Chondrocyte (in vitro differentiated cells): Measurements from ENCODE around the gene CFAP77. TPM values are rescaled to one million over a fixed set of nuclear protein-coding genes. Genes with fewer than 3 reads are reported as not detected.

Source experiments
- DNase-seq: peaks from one replicate; pipeline ENCODE4 v3.0.0; 2021; ENCODE audit warnings: mixed read lengths, low spot score
- H3K27ac Mint-ChIP-seq: one replicate; pipeline ENCODE4 v1.8.0; 2021; ENCODE audit warnings: mild to moderate bottlenecking, moderate library complexity, mixed read lengths; ENCODE audit not compliant: unreplicated experiment
- H3K27me3 Mint-ChIP-seq: 2 replicates; pipeline ENCODE4 v1.8.0; 2021; ENCODE audit warnings: low read depth, mixed read lengths
- H3K36me3 Mint-ChIP-seq: 2 replicates; pipeline ENCODE4 v1.8.0; 2021; ENCODE audit warnings: low read depth, mixed read lengths
- H3K4me1 Mint-ChIP-seq: 2 replicates; pipeline ENCODE4 v1.8.0; 2021; ENCODE audit warnings: low read depth, mild to moderate bottlenecking, mixed read lengths
- H3K4me3 Mint-ChIP-seq: one replicate; pipeline ENCODE4 v1.8.0; 2021; ENCODE audit warnings: mild to moderate bottlenecking, moderate library complexity, mixed read lengths; ENCODE audit not compliant: unreplicated experiment
- H3K9me3 Mint-ChIP-seq: 2 replicates; pipeline ENCODE4 v1.8.0; 2021; ENCODE audit warnings: low read depth, mixed read lengths
- CTCF ChIP-seq: fragments of 200-600 bp; sonication (generic); IDR thresholded peaks from 2 replicates; pipeline ENCODE4 v1.5.0; 2021; ENCODE audit warnings: antibody characterized with exemption, mild to moderate bottlenecking, moderate library complexity
- total RNA-seq: library from RNA; stranded (reverse); gene quantifications from 3 replicates; pipeline ENCODE4 v1.2.1, GENCODE V29; 2021

The CFAP77 gene
- total RNA-seq, 1 donor from 2014 or later, result 0.47 TPM

DNA sequence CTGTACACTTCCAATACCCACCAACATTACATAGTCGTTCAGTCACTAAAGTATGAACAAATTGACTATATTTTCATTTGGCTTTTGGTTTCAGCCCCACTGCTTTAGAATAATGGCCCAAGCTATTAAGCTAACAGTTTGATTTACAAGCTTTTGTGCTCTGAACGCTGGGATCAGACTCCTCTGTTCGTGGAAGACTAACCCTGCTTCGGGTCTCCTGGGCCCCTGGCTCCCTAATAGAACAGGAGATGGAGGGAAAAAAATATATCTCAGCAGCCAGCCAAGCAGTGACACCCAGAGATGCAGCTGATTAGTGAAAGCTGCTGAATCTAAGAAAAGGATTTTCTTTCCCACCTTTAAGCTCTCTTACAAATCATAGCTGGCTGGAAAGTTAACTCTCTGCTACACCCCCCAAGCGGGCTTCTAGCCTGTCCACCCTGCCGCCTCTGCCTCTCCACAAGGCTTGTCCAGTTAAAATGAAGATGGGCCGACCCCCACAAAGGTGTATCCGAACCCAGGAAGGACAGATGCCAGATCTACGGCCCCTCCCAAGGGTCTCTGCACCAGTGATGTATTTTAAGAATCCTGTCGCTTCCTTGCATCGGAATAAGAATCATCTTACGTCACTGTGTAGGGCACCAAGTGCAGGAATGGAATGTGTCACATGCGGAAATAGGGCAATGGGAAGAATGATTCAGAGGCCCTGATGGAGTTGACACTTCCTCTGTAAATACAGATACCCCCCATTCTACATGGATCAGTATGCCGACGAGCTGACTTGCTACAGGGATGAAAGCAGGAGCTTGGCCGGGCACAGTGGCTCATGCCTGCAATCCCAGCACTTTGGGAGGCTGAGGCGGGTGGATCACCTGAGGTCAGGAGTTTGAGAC, 139.0 kb downstream of the CFAP77 start:
- TF ChIP-seq CTCF, result no peak
- peak; percentile 25 for DNase-seq
- Mint-ChIP-seq H3K36me3 (no peaks in the 10 kb centered on the region), H3K4me3 (no peak overlapping the region), H3K27ac (peak overlapping the region; percentile 84), H3K9me3 (no peaks in the 10 kb centered on the region), H3K27me3 (no peaks in the 10 kb centered on the region), H3K4me1 (peaks cover 26% of the 10 kb centered on the region)

DNA sequence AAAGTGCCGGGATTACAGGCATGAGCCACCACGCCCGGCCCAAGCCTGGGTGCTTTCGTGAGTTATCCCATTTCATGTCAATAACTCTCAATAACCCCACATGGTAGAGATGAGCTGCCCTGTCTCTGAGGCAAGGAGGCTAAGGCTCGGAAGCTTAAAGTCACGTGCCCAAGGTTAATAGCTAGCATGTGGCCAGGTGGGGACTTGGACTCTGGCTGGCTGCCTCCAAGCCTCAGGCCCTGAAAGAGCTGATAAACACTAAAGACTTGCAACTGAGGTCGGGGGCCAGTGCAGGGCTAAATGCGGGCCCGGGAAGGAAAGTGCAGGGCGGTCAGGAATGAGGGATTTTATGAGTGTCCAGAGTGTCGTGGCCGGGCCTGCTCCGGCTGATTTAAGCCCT, 141.5 kb downstream of the CFAP77 start:
- TF ChIP-seq CTCF, result no peak

DNA sequence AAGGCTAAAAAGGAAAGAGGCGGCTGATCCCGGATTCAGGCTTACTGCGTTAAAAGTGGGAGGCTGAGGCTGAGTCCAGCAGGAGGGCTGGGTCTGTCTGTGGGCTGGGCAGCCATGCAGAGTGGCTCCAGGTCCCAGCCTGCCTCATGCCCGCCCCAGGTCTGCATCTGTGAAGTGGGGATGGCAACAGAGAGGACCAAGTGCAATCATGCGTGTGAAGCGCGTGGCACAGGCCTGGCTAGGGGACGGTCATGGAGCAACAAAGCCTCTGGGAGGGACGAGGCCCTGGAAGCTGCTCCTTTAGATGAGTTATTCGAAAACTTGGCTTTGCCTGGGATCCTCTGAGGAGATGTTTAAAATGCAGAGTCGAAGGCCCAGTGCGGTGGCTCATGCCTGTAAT, 142.0 kb downstream of the CFAP77 start:
- H3K9me3 Mint-ChIP-seq, result no peaks in the 10 kb centered on the region
- no peak overlapping the region for H3K27ac Mint-ChIP-seq
- TF ChIP-seq CTCF, result no peak
- H3K4me3 Mint-ChIP-seq, result no peak overlapping the region
- peak; percentile 71 for DNase-seq
- H3K27me3 Mint-ChIP-seq, result peaks cover 13% of the 10 kb centered on the region
- H3K36me3 Mint-ChIP-seq, result peaks cover 2% of the 10 kb centered on the region
- peaks cover 15% of the 10 kb centered on the region for H3K4me1 Mint-ChIP-seq

More for the DNA sequence above, 141.5 kb downstream of the CFAP77 start:
- peaks cover 17% of the 10 kb centered on the region for H3K4me1 Mint-ChIP-seq
- DNase-seq, result peak; percentile 77
- H3K9me3 Mint-ChIP-seq, result no peaks in the 10 kb centered on the region
- H3K27ac Mint-ChIP-seq, result no peak overlapping the region
- H3K4me3 Mint-ChIP-seq, result no peak overlapping the region
- H3K36me3 Mint-ChIP-seq, result peaks cover 2% of the 10 kb centered on the region
- peaks cover 11% of the 10 kb centered on the region for H3K27me3 Mint-ChIP-seq

DNA sequence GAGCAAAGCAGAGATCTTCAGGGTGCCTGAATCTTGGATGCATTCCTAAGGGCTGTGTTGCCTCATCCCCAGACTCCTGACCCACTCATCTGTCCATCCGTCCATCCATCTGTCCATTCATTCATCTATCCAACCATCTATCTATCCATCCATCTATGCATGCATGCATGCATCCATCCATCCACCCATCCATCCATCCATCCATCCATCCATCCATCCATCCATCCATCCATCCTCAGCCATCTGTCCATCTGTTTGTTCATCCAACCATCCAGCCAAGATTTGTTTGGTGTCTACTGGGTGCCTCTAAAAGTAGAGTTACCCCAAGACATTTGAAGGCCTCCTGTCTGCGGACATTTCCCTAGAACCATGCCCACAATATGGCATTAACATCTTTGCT, 144.7 kb downstream of the CFAP77 start:
- Mint-ChIP-seq H3K4me1 (no peaks in the 10 kb centered on the region), H3K36me3 (peaks cover 2% of the 10 kb centered on the region), H3K27me3 (peaks cover 13% of the 10 kb centered on the region), H3K27ac (no peak overlapping the region), H3K9me3 (peaks cover 3% of the 10 kb centered on the region), H3K4me3 (no peak overlapping the region)
- no peak for TF ChIP-seq CTCF
- no peak for DNase-seq

DNA sequence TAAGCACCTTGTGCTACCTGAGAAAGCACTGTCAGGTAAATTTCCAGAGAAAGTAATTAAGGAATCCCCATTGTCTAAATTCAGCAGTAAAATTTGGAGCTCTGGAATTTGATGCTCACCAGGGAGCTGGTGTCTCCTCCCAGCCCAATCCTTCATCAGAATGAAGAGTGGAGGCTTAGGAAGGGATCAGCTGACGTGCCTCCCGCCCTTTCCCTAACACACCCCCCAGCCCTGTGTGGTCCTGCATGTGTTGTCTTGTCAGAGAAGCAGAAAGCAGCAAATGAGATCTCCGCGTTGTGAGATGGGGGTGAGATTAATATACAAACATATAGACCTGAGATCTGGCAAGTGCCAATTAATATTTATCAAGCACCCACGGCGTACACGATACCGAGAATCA, 145.5 kb downstream of the CFAP77 start:
- Mint-ChIP-seq H3K4me3 (no peak overlapping the region), H3K27me3 (peaks cover 15% of the 10 kb centered on the region), H3K36me3 (peaks cover 2% of the 10 kb centered on the region), H3K9me3 (peaks cover 3% of the 10 kb centered on the region), H3K27ac (no peak overlapping the region), H3K4me1 (peaks cover 2% of the 10 kb centered on the region)
- no peak for TF ChIP-seq CTCF
- no peak for DNase-seq
